Endodermal cell (in vitro differentiated cells): ENCODE data around the gene ASCL1. TPM values are rescaled to one million over a fixed set of nuclear protein-coding genes. Genes with fewer than 3 reads are reported as not detected.

Experiments used
- DNase-seq: peaks from one replicate; pipeline ENCODE4 v3.0.0-alpha.2; 2017
- H3K27ac ChIP-seq: 2 replicates; pipeline ENCODE4 v1.5.1; 2013; ENCODE audit warnings: mild to moderate bottlenecking, low read depth, low read length, moderate library complexity
- H3K27me3 ChIP-seq: 2 replicates; pipeline ENCODE4 v1.6.1; 2013; ENCODE audit warnings: mild to moderate bottlenecking, low read length, moderate library complexity; ENCODE audit not compliant: insufficient read depth, control insufficient read depth, poor library complexity, severe bottlenecking
- H3K36me3 ChIP-seq: 2 replicates; pipeline ENCODE4 v1.7.0; 2013; ENCODE audit warnings: mild to moderate bottlenecking, low read length, moderate library complexity; ENCODE audit not compliant: control insufficient read depth, insufficient read depth
- H3K4me1 ChIP-seq: one replicate; pipeline ENCODE4 v1.7.0; 2013; ENCODE audit warnings: low read length; ENCODE audit not compliant: control insufficient read depth, insufficient read depth
- H3K4me3 ChIP-seq: 2 replicates; pipeline ENCODE4 v1.5.1; 2013; ENCODE audit warnings: mild to moderate bottlenecking, low read length, moderate library complexity
- H3K9ac ChIP-seq: 2 replicates; pipeline ENCODE4 v1.6.1; 2013; ENCODE audit warnings: mild to moderate bottlenecking, low read length, moderate library complexity; ENCODE audit not compliant: poor library complexity, severe bottlenecking; ENCODE audit errors: extremely low read depth
- H3K9me3 ChIP-seq: 2 replicates; pipeline ENCODE4 v1.6.1; 2013; ENCODE audit warnings: mild to moderate bottlenecking, low read length, moderate library complexity; ENCODE audit not compliant: control insufficient read depth
- H3K27ac Mint-ChIP-seq: 2 replicates; pipeline ENCODE4 v1.8.0; 2020; ENCODE audit warnings: mixed read lengths
- H3K27me3 Mint-ChIP-seq: 2 replicates; pipeline ENCODE4 v1.8.0; 2021; ENCODE audit warnings: mild to moderate bottlenecking, mixed read lengths; ENCODE audit not compliant: insufficient read depth
- H3K36me3 Mint-ChIP-seq: 2 replicates; pipeline ENCODE4 v1.8.0; 2020; ENCODE audit warnings: low read depth, mixed read lengths
- H3K4me1 Mint-ChIP-seq: 2 replicates; pipeline ENCODE4 v1.8.0; 2020; ENCODE audit warnings: mixed read lengths
- H3K4me3 Mint-ChIP-seq: 2 replicates; pipeline ENCODE4 v1.8.0; 2020; ENCODE audit warnings: mild to moderate bottlenecking, moderate library complexity, mixed read lengths
- H3K9me3 Mint-ChIP-seq: 2 replicates; pipeline ENCODE4 v1.8.0; 2020; ENCODE audit warnings: mild to moderate bottlenecking, mixed read lengths
- CTCF ChIP-seq: fragments of 200-600 bp; sonication (generic); conservative IDR thresholded peaks from 2 replicates; pipeline ENCODE4 v1.5.0; 2021; ENCODE audit warnings: antibody characterized with exemption, mild to moderate bottlenecking
- WGBS, 2 experiments: methylation state at CpG; one replicate each; pipeline versions ENCODE4 v1.1.5 to v1.1.7; 2013; ENCODE audit warnings: missing lambda C conversion rate in 2 of 2, mixed read lengths in 1 of 2; ENCODE audit not compliant: insufficient coverage in 1 of 2, insufficient read length in 1 of 2; 5-methylcytosine and 5-hydroxymethylcytosine counted together
- total RNA-seq, 2 donors: library from RNA; stranded (reverse); fragmentation: NEBNext Ultra II Directional in 1 of 2; extraction: Animal tissue kit (Norgen Biotek cat#: 25700) in 1 of 2; gene quantifications; 2 replicates in 1 of 2; 3 replicates in 1 of 2; pipeline ENCODE4 v1.2.1, GENCODE V29; 2021

Gene ASCL1
- total RNA-seq, 2 donors from 2014 or later: not detected

DNA sequence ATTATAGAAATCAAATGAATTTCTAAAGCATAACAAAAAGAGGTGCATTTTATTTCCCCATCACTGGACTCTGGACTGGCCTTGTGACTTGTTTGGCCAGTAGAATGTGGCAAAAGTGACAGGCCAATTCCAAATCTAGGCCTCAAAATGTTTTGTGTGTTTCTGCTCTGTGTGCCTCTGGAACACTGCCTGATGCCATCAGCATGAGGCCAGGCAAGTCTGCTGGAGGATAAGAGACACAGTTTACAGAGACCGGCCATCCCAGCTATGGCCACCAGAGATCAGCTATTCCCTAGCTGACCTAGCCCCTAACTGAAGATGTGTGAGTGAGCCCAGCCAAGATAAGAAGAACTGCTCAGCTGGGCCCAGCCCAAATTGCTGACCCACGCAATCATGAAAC lies 32.9 kb downstream of the ASCL1 start:
- peak; percentile 55 for TF ChIP-seq CTCF
- Histone ChIP-seq H3K4me3 (no peak overlapping the region), H3K9me3 (no peaks in the 10 kb centered on the region), H3K27ac (no peak overlapping the region), H3K27me3 (peaks cover 5% of the 10 kb centered on the region), H3K4me1 (no peaks in the 10 kb centered on the region), H3K36me3 (no peaks in the 10 kb centered on the region), H3K9ac (no peak overlapping the region)
- Mint-ChIP-seq H3K9me3 (no peaks in the 10 kb centered on the region), H3K27ac (no peak overlapping the region), H3K36me3 (no peaks in the 10 kb centered on the region), H3K4me1 (no peaks in the 10 kb centered on the region), H3K4me3 (no peak overlapping the region), H3K27me3 (no peaks in the 10 kb centered on the region)
- 67 to 78% methylated on average over 1 to 2 of the region's 2 CpGs for WGBS, 2 experiments
- peak; percentile 67 for DNase-seq

DNA sequence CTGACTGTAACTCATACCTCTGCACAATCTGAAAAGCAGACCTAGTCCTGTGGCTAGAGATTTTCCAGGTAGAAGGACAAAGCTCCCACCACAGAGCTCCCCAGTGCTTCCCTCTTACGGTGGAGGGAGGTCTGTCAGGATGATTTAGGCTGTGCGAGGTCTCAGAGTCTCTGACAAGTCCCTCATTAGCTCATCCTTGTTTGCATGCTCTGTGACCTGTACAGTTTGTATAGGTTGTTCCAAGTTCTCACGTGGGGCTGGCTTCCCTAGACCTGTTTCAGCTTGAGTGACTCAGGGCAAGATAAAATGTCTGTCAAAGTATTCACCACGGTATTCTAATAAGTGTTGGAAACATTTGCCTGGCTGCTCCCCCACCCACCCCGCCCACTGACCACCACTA lies 34.8 kb downstream of the ASCL1 start:
- TF ChIP-seq CTCF: peak; percentile 31
- Mint-ChIP-seq H3K4me3 (no peak overlapping the region), H3K27ac (no peak overlapping the region), H3K9me3 (peaks cover 5% of the 10 kb centered on the region), H3K27me3 (no peaks in the 10 kb centered on the region), H3K4me1 (no peaks in the 10 kb centered on the region), H3K36me3 (no peaks in the 10 kb centered on the region)
- Histone ChIP-seq H3K4me1 (no peaks in the 10 kb centered on the region), H3K9ac (no peak overlapping the region), H3K27me3 (peaks cover 4% of the 10 kb centered on the region), H3K27ac (no peak overlapping the region), H3K4me3 (no peak overlapping the region), H3K9me3 (peaks cover 4% of the 10 kb centered on the region), H3K36me3 (no peaks in the 10 kb centered on the region)
- DNase-seq: no peak
- WGBS, 2 experiments: 71 to 73% methylated on average over 1 to 4 of the region's 5 CpGs

GRCh38 chr12:102992720-102993119 lies 35.2 kb downstream of the ASCL1 start:
- H3K9ac ChIP-seq: no peak overlapping the region
- DNase-seq: no peak
- no peaks in the 10 kb centered on the region for H3K4me1 ChIP-seq
- no peaks in the 10 kb centered on the region for H3K27me3 Mint-ChIP-seq
- no peak overlapping the region for H3K27ac ChIP-seq
- no peaks in the 10 kb centered on the region for H3K4me1 Mint-ChIP-seq
- no peak overlapping the region for H3K4me3 Mint-ChIP-seq
- H3K27ac Mint-ChIP-seq: no peak overlapping the region
- H3K4me3 ChIP-seq: no peak overlapping the region
- H3K36me3 ChIP-seq: no peaks in the 10 kb centered on the region
- peaks cover 9% of the 10 kb centered on the region for H3K9me3 Mint-ChIP-seq
- H3K9me3 ChIP-seq: peaks cover 8% of the 10 kb centered on the region
- H3K36me3 Mint-ChIP-seq: no peaks in the 10 kb centered on the region
- H3K27me3 ChIP-seq: peaks cover 4% of the 10 kb centered on the region
- 90 to 93% methylated on average over 3 to 4 of the region's 4 CpGs for WGBS, 2 experiments
- no peak for TF ChIP-seq CTCF
